Suprapubic skin (tissue), 4 donors: ENCODE measurements around the gene SLC25A39.

Source experiments
- CTCF ChIP-seq, 2 donors: fragments of 200-600 bp in 1 of 2; fragments of 450-650 bp in 1 of 2; sonication (generic) in 1 of 2; IDR thresholded peaks; one replicate each; pipeline ENCODE4 v1.5.1; 2016 to 2019; ENCODE audit warnings: antibody characterized with exemption in 2 of 2, mild to moderate bottlenecking in 1 of 2, moderate library complexity in 1 of 2
- POLR2A ChIP-seq, 2 donors: fragments of 450-650 bp; IDR thresholded peaks; one replicate each; pipeline ENCODE4 v1.6.1; 2017; ENCODE audit warnings: antibody characterized with exemption in 2 of 2, mild to moderate bottlenecking in 2 of 2, moderate library complexity in 2 of 2
- POLR2AphosphoS5 ChIP-seq, 3 donors: sonication (generic); formaldehyde crosslinking; IDR thresholded peaks; one replicate each; pipeline ENCODE4 v1.6.1; 2017; ENCODE audit warnings: antibody characterized with exemption in 3 of 3

- no peak for TF ChIP-seq CTCF (IDR thresholded peaks at IDR 0.05)
- no peak for TF ChIP-seq POLR2A (IDR thresholded peaks at IDR 0.05)
- TF ChIP-seq POLR2AphosphoS5 (IDR thresholded peaks at IDR 0.05): no peak
Measured at GRCh38 chr17:44322236-44322895, 2.3 kb downstream of the SLC25A39 start.
